GM19240 (cell line): Measurements from ENCODE around the gene CYP26B1.

Experiments used
- DNase-seq: peaks from one replicate; pipeline ENCODE4 v3.0.0; 2011; ENCODE audit warnings: low spot score; ENCODE audit not compliant: insufficient read length

The CYP26B1 gene

DNA sequence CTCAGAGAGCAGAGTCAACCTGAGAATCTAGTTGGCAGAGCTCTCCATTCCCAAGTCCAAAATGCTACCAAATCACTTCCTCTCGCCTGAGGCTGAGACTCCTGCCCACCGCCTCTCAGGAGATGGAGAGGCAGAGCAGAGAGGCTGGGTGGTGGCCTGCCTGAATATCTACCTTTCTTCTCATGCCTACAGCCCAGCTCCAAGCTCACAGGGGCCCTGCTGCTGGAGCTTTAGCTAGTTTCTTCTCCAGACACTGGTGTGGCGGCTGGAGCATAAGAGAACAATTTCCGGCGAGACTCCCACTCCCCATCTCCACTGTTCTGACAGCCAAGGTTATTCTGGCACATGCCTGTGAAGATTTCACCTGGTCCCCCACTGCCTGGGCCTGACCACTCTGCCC lies 8.1 kb upstream of the CYP26B1 start:
- DNase-seq: no peak

DNA sequence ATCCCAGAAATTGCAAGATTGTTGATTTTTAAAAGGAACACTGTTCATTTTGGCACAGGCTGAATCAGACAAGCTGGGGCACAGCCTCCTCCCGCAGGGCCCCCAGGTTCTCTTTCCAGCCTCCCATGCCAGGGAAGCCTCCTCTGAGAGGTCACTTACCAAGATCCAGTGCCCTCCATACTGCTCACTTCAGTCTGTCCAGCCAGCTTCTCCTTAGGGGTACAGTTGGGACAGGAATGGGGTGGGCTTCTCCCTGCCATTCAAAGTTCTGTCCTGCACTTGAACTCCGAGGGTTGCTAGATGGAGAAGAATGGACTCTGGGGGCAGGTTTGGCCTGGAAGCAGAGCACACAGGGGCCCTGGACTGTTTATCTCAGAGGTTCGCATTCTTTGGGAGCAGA lies 7.5 kb upstream of the CYP26B1 start:
- DNase-seq: no peak

DNA sequence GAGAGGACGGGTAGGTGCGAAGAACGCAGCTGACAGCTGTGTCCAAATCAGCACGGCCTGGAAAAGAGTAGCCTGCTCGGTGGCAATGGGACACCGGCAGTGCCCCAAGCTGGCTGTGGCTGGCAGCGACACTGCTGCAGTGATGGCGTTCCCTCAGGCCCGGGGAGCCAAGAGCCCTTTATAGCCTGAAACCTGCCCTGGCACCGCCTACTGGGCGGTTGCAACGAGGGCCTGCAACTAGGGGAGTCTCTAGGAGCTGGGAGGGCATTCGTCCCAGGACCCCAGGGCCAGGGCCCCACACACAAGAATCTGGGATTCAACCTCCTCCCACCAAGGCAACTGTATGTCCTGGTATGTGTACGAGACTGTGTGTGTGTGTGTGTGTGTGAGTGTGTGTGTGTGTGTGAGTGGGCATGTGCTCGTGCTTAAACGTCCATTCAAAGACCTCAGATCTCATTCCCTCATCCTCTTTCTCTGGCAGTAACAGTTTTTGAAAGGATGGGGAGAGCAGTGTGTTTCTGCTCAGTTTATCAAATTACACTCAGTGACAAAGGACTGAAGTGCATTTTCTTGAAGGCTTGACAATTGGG lies 6.8 kb upstream of the CYP26B1 start:
- no peak for DNase-seq

DNA sequence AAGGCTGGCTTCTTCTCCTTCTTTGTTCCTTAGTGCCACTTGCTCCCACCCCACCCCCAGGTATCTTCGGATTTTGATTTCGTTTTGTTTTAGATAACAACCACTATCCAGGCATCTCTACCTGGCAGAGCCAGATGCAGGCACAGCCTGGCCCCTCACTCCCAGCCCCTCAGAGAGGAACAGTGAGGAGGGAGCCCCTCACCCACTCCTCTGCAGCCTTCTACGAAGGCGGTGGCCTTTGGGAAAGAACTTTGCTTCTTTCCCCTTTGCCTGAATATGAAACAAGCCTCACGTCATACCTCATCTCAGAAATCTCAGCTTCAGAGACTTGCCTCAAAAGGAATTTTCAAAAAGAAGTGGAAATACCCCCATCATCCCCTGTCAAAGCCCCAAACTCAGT lies 6.3 kb upstream of the CYP26B1 start:
- DNase-seq: no peak

DNA sequence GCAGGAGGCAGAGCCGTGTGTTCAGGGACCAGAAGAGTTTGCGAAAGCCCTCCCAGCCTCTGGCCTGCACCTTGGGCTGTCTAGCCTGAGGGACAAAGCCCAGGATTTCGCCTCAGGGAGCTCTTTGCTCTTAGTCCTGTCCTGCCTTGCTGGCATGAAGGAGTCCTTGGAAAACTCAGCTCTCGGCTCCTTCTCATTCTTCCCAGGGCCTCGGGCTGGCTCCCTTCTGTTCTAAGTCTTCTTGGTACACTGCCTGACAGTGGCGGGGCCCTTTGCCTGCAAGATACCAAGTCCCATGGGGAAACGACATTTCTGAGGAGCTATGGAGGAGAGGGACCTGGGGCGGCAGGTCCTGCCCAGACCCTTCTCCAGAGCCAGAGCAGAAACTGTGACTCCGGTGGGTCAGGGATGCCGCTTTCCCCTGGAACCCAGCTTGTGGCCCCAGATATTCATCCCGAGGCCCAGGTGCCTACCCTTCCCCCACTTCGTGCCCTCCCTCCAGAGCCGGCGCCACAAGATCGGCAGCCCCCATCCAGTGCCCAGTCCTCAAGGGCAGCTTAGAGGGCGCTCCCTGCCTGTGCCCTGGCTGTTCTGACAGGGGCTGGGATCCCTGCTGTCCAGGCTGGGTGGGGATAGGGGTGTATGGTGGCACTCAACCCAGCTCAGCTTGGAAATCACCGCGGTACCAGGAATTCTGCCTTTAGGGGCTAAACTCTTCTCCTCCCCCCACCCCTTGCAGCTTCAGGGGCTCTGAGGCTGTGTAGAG lies 5.5 kb upstream of the CYP26B1 start:
- DNase-seq: no peak

DNA sequence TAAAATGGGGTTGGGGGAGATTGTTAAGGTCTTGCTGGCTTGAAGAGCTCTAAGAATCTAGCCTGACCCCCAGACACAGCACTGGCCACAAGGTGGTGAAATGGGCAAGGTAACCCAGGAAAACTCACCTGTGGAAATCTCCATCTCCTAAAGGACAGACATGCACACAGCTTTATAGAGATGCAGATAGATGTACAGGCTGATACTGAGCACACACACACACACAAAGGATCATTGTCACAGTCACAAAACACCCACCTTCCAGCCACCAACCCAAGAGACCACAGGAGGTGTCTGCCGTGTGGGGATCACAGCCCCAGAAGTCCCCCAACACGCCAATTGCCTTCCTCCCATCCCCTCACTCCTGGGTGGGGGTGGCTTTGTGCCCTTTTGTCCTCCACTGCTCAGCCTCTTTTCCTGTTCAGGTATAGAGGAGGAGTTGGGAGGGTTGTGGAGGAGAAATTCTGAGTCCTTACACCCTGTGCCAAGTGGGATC lies 3.2 kb upstream of the CYP26B1 start:
- no peak for DNase-seq

- peak; percentile 88 for DNase-seq
These were observed 2.6 kb upstream of the CYP26B1 start for GRCh38 chr2:72150157-72150860.

DNA sequence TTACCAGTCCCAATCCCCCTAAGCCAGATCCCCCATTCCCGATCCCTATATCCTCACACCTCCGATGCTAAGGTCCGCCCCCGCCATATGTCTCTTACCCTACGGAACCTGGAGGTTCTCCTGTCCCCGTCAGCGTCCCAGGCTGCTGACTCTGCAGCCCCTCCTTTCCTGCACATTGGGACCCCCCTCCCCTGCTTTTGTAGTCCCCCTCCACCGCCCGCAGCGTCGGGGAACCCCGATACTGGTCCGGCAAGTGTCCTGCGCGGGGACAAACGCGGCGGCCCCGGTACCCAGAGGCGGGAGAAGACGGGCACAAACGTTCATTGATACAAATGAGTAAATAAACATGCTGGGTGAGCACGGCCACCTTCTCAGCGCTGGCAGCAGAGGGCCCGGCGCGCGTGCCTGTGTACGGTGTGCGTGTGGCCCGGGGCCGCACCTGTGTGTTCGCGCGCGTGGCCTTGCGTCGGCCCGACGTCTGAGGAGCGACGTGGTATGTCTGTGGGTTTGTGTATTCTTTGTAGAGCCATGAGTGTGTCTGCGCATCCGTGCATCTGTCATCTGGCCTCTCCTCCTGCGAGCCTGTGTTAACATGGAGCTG lies 2.0 kb upstream of the CYP26B1 start:
- no peak for DNase-seq

DNA sequence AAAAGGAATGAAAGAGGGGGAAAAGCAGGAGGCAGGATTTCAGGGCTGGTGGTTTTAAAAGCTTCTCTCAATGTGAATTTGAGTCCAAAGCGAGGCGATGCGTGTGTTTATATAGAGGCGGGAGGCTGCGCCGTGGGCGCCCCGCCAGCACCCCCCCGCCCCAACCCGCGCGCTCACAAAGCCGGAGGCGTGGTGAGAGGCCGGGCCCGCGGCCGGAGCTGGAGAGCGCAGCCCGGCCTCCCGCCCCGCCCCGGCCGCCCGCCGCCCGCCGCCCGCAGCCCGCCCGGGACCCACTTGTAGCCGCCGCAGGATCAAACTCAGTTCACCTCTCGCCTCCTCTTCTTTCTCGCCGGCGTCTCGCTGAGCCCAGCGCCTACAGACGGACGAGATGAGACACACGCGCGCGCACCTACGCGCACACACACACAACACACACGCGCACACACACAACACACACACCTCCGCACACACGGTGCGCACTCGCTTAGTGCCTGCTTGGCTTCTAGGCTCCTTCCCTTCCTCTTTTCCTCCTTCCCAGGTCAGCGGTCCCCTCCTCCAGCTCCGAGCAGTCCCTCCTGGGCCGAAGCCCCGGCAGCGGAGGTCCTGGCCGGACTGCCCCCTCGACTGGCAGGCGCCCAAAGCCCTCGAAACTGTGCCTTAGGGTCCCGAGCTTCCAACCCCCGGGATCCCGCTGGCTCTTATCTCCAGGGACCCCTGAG lies 1.3 kb upstream of the CYP26B1 start:
- DNase-seq: no peak

DNA sequence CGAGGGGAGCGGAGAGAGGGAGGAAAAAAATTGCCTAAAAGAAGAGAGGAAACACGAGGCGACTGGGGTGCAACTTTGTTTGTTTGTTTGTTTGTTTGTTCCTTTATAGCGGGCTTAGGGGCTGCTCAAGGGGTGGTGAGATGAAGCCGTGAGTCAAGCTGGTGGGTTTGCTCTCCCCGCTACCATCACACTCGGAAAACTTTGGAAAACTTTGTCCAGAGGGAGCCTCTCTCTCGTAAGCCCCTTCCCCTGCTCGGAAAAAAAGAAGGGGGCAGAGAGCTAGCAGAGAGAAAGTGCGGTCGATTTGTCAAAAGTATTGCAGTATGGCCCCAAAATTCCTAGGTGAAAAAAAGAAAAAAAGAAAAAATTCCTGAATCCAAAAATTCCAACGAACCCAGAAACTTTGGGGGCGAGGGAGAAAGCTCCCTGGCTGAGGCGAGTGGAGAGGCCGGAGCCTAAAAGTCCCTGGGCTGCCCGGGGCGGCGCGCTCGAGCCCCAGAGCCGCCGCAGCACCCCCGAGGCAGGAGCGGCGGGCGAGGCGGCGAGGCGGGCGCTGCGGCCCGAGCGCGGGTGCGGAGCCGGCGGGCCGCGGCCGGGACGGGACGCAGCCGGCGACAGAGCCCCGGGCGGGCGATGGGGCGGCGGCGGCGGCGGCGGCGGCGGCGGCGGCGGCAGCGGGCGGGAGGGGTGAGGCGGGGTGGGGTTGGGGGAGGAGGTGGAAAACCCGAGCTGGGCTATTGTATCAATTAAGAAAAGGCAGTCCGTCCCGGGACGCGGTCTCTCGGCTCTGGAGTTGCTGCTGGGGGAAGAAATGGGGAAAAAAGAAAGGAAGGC lies 558 bp upstream of the CYP26B1 start:
- no peak for DNase-seq

GRCh38 chr2:72146347-72147302 lies 1.0 kb downstream of the CYP26B1 start:
- no peak for DNase-seq

- no peak for DNase-seq
These were observed 1.9 kb downstream of the CYP26B1 start for GRCh38 chr2:72145658-72146329.

GRCh38 chr2:72145289-72145657 lies 2.4 kb downstream of the CYP26B1 start:
- DNase-seq: no peak

GRCh38 chr2:72144632-72145288 lies 2.9 kb downstream of the CYP26B1 start:
- no peak for DNase-seq

DNA sequence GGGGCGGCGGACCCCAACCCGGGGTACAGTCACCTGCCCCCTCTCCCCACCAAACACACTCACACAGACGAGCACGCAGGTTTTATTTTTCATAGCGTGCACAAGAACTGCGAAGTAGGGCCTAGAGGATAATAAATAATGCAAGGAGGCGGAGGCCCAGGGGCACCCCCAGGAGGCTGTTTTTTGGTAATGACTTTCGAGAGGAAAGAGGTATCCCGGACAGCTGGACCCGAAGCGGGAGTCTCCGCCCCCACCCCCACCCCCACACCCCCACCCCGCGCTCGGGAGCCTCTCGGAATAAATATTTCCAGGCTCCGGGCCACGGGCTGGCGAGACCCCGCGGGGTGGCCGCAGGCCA lies 3.4 kb downstream of the CYP26B1 start:
- DNase-seq: no peak

- DNase-seq: no peak
These were observed 4.0 kb downstream of the CYP26B1 start for GRCh38 chr2:72143441-72144273.
